Measurements from ENCODE around the gene AP2B1. TPM values are rescaled to one million over a fixed set of nuclear protein-coding genes. Genes with fewer than 3 reads are reported as not detected.

The AP2B1 gene
- total RNA-seq, 1 donor from 2014 or later, result 142 TPM

DNA sequence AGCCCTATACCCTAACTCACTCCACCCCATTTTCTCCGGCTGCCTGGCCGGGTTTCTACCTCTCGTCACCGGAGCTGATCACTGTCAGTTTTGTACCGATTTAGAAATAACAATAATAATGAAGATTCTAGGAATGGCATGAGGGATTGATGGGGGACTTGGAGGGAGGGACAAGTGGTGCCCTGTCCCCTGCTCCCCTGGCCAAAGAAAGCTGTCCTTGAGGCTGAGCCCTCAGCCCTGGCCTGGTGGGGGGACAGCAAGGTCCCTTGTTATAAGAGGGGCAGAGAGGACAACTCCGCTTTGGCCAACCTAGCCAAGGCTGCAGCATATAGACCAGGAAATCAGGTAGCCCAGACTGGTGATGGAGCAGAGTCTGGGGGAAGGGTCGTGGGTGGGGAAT is 155.4 kb downstream of the AP2B1 start:
- TF ChIP-seq, protein P1, sequence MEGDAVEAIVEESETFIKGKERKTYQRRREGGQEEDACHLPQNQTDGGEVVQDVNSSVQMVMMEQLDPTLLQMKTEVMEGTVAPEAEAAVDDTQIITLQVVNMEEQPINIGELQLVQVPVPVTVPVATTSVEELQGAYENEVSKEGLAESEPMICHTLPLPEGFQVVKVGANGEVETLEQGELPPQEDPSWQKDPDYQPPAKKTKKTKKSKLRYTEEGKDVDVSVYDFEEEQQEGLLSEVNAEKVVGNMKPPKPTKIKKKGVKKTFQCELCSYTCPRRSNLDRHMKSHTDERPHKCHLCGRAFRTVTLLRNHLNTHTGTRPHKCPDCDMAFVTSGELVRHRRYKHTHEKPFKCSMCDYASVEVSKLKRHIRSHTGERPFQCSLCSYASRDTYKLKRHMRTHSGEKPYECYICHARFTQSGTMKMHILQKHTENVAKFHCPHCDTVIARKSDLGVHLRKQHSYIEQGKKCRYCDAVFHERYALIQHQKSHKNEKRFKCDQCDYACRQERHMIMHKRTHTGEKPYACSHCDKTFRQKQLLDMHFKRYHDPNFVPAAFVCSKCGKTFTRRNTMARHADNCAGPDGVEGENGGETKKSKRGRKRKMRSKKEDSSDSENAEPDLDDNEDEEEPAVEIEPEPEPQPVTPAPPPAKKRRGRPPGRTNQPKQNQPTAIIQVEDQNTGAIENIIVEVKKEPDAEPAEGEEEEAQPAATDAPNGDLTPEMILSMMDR (conservative IDR thresholded peaks at IDR 0.05; ENCODE audit: low read depth, low read length), result no peak
- H3K4me3 ChIP-seq (ENCODE audit: low read depth, low read length), result no peak overlapping the region
- DNase-seq (ENCODE audit: low read depth), result no peak

DNA sequence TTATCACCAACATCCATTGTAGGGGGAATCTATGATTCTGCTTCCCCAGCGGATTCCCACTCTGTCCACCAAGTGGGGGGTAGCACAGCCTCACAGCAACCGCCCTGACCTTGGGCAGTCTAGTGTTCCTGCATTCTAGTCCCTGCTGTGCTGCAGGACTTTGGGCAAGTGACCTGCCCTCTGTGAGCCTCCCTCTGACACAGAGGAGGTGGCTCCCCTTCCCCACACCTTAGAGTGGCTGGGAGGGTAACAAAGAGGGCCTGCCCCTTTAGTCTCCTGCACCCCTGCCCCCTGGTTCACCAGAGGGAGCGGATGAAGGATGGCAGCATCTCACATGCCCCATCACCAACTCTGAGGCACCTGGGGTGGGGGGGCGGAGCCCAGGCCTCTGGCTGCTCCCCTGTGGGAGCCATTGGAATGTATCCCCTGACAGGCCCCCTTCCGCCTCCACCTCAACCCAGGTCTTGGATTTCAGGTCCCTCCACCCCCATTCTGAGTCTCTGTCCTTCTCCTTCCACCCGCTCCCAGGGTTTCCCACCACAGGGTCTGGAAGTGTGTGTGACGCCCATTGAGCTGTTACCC is 155.9 kb downstream of the AP2B1 start:
- H3K4me3 ChIP-seq (ENCODE audit: low read depth, low read length), result no peak overlapping the region
- TF ChIP-seq, protein P1 (conservative IDR thresholded peaks at IDR 0.05; ENCODE audit: low read depth, low read length), result no peak
- DNase-seq (ENCODE audit: low read depth), result no peak

DNA sequence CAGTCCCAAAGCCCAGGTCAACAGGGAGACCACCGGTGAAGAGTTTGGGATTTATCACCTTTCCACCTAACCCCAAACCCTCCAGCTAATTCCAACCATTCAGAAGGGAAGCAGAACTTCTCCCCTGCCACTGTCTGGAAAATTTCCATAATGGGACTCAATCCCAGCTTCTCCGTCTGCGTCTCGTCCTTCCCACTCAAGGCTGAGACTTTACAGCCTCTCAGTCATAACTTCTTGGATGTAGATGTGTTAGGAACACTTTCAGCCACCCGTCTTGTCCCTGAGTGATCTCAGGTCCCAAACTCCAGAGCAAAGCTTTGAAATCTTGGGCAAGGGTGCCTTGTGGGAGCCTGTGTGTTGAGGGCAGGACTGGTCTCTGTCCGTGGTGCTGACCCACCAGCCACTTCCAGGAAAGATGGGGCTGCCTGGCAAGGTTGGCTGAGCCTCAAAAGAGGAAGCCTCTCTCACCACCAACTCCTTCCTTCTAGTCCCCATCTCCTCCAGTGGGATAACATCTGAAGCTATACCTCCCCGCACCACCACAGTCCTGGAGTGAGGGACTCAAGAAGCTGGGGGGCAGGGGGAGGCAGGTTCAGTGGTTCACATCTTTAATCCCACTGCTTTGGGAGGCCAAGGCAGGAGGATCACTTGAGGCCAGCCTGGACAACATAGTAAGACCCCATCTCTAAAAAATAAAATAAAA is 156.7 kb downstream of the AP2B1 start:
- DNase-seq (ENCODE audit: low read depth), result no peak
- no peak overlapping the region for H3K4me3 ChIP-seq (ENCODE audit: low read depth, low read length)
- TF ChIP-seq, protein P1 (conservative IDR thresholded peaks at IDR 0.05; ENCODE audit: low read depth, low read length), result no peak

DNA sequence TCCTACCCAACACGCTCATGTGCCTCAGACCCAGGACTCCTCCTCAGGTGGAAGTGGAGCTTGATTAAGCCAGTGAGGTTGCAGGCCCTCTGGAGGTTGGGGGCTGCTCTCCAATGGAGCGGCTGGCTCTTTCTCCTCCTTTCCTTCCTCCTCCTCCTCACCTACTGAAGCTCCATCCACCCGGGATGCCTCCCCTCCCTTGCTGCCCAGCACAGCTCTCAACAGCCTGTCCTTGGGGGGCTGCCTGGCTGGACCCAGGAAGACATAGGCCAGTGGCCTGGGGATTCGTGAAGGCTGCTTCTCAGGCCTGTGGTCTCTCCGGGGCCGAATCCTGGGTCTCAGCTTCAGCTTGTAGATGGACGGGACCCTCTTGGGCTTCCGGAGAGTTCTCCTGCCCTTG is 157.7 kb downstream of the AP2B1 start:
- H3K4me3 ChIP-seq (ENCODE audit: low read depth, low read length), result no peak overlapping the region
- TF ChIP-seq, protein P1 (conservative IDR thresholded peaks at IDR 0.05; ENCODE audit: low read depth, low read length), result no peak
- DNase-seq (ENCODE audit: low read depth), result no peak

DNA sequence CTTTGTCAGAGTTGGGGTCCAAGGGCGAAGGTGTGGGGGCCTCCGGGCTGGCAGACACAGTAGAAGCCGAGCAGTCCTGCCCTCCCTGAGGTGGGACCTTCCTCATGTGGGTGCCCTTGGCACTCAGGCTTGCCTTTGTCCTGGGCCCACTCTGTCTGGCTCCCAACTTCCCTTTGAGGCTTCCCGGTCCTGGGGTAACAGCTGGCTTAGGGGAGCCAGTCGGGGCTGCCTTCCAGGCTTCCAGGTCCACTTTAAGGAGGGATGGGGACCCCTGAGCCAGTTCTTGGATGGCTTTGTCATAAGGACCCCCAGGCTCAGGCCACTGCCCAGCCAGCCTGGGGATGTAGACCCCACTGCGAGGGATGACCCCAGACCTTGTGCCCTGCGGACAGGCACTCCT is 158.1 kb downstream of the AP2B1 start:
- H3K4me3 ChIP-seq (ENCODE audit: low read depth, low read length), result no peak overlapping the region
- TF ChIP-seq, protein P1 (conservative IDR thresholded peaks at IDR 0.05; ENCODE audit: low read depth, low read length), result no peak
- no peak for DNase-seq (ENCODE audit: low read depth)

DNA sequence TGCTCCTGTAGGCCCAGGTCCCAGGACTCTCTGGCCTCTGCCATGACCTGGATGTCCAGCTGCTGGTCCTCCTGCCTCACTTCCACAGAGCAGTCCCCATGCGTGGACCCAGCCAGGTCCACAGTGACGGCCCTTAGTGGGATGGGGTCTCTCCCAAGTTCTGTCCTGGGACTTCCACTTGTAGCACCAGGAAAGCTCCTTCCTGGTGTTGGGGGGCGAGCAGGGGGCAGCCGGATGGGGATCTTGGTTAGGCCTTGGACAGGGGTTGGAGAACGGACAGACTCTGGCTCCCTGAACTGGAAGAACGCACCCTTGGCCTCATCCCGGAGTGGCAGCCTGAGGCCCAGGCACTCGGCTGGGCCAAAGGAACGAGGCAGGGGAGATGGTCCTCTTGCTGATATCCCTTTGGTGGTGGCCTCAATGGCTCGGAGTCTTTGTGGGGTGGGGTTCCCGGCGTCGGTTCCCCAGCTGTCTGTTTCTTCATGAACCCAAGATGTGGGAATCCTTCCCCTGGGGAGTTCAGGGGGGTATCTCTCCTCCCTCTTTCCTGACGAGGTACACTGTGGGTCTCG is 158.7 kb downstream of the AP2B1 start:
- TF ChIP-seq, protein P1 (conservative IDR thresholded peaks at IDR 0.05; ENCODE audit: low read depth, low read length), result no peak
- DNase-seq (ENCODE audit: low read depth), result no peak
- H3K4me3 ChIP-seq (ENCODE audit: low read depth, low read length), result no peak overlapping the region
